ENCODE data around the gene GJC3. TPM values are rescaled to one million over a fixed set of nuclear protein-coding genes. Genes with fewer than 3 reads are reported as not detected.
"Not testable (repeated sequence)": the region's sequence is repeated elsewhere in the genome, so short reads cannot be mapped to it uniquely, and the experiment has no call there.

The GJC3 gene
- total and polyA plus RNA-seq, 9 of the 15 experiments (the other 6 are each of a cell fraction or from before 2014, with no cell fraction given) = 0.10 to 0.45 (median 0.28) TPM; not detected in 1

GRCh38 chr7:99969813-99970212, 40.4 kb upstream of the GJC3 start:
- DNase-seq (ENCODE audit: extremely low read depth in 1 of 4, low spot score in 3 of 4); H3K36me3 ChIP-seq (ENCODE audit: control insufficient read depth, insufficient read depth, low read length); H3K4me3 ChIP-seq; H2AFZ ChIP-seq (ENCODE audit: low read depth, low read length); H4K20me1 ChIP-seq (replicated peaks; ENCODE audit: control insufficient read depth, insufficient read depth, low read length); H3K9me3 ChIP-seq (replicated peaks; ENCODE audit: control insufficient read depth, insufficient read depth, low read depth, low read length); H3K79me2 ChIP-seq (ENCODE audit: control insufficient read depth, insufficient read depth, low read length); intact Hi-C loops (cut with micrococcal nuclease); POLR2A ChIA-PET; H3K9ac ChIP-seq (ENCODE audit: insufficient read depth in 1 of 2, low read depth in 2 of 2, low read length in 2 of 2); H3K4me2 ChIP-seq (ENCODE audit: insufficient read depth, low read length); CTCF ChIA-PET (ENCODE audit: low intra/inter-chr PET ratio); BruUV-seq (replicated peaks); FAIRE-seq; H3K9me1 ChIP-seq (ENCODE audit: control insufficient read depth, insufficient read depth, low read length); in situ Hi-C loops (cut with MboI); ATAC-seq; H3K27ac ChIP-seq (ENCODE audit: extremely low read depth, low read depth, low read length); H3K4me1 ChIP-seq (replicated peaks in 1 of 2; ENCODE audit: control insufficient read depth in 2 of 2, insufficient read depth in 2 of 2, low read length in 2 of 2): not testable (repeated sequence)
- WGBS (ENCODE audit: insufficient coverage, low coverage, missing lambda C conversion rate) = 0% methylated on average over 1 of the region's 1 CpG
- H3K27me3 ChIP-seq (ENCODE audit: control insufficient read depth in 2 of 2, insufficient read depth in 2 of 2, low read length in 2 of 2) = peaks cover 31 to 37% of the 10 kb centered on the region in 2 experiments

- no peaks in the 10 kb centered on the region for H3K9me1 ChIP-seq (ENCODE audit: control insufficient read depth, insufficient read depth, low read length)
- FAIRE-seq (no peak), DNase-seq (ENCODE audit: extremely low read depth in 1 of 4, low spot score in 3 of 4) (no peak), ATAC-seq (no peak)
- ChIA-PET POLR2A (interaction anchor here (0.6 kb wide), 1 partner anchor 344 kb away, joined by 3 read pairs; no protein-coding TSS in a partner anchor), CTCF (ENCODE audit: low intra/inter-chr PET ratio) (no interaction called here)
- H3K27ac ChIP-seq (ENCODE audit: extremely low read depth, low read depth, low read length) = no peak overlapping the region
- H3K4me2 ChIP-seq (ENCODE audit: insufficient read depth, low read length) = no peak overlapping the region
- in situ Hi-C loops (cut with MboI) (no loop called here), intact Hi-C loops (cut with micrococcal nuclease) (no loop called here)
- H2AFZ ChIP-seq (ENCODE audit: low read depth, low read length) = no peak overlapping the region
- no peak overlapping the region for H3K4me3 ChIP-seq
- 0% methylated on average over 3 of the region's 3 CpGs for WGBS (ENCODE audit: insufficient coverage, low coverage, missing lambda C conversion rate)
- no peak for TF ChIP-seq SREBF1 (IDR thresholded peaks at IDR 0.05; ENCODE audit: borderline replicate concordance, low read depth, low read length)
- TF ChIP-seq CEBPG (CRISPR knock-in tag; IDR thresholded peaks at IDR 0.05) = no peak
- TF ChIP-seq CEBPG (tag; conservative IDR thresholded peaks at IDR 0.05 in 1 of 2, IDR thresholded peaks at IDR 0.05 in 1 of 2) = peak; percentile 20 to 34; a peak in 1 of 4 replicates
- H3K9me3 ChIP-seq (replicated peaks; ENCODE audit: control insufficient read depth, insufficient read depth, low read depth, low read length) = no peaks in the 10 kb centered on the region
- H3K27me3 ChIP-seq (ENCODE audit: control insufficient read depth in 2 of 2, insufficient read depth in 2 of 2, low read length in 2 of 2) = peaks cover 35 to 43% of the 10 kb centered on the region in 2 experiments
- H3K36me3 ChIP-seq (ENCODE audit: control insufficient read depth, insufficient read depth, low read length) = no peaks in the 10 kb centered on the region
- H3K4me1 ChIP-seq (replicated peaks in 1 of 2; ENCODE audit: control insufficient read depth in 2 of 2, insufficient read depth in 2 of 2, low read length in 2 of 2) = no peaks in the 10 kb centered on the region
- no TSS peak for BruUV-seq (replicated peaks)
- no peaks in the 10 kb centered on the region for H3K79me2 ChIP-seq (ENCODE audit: control insufficient read depth, insufficient read depth, low read length)
- H4K20me1 ChIP-seq (replicated peaks; ENCODE audit: control insufficient read depth, insufficient read depth, low read length) = no peaks in the 10 kb centered on the region
- no peak overlapping the region for H3K9ac ChIP-seq (ENCODE audit: insufficient read depth in 1 of 2, low read depth in 2 of 2, low read length in 2 of 2)
These were observed 39.9 kb upstream of the GJC3 start for GRCh38 chr7:99969298-99969697.

Measured in K562 (cell line).